ENCODE measurements around the gene SULT1E1. TPM values are rescaled to one million over a fixed set of nuclear protein-coding genes. Genes with fewer than 3 reads are reported as not detected.

SULT1E1 gene
- total and polyA plus RNA-seq, 2 experiments from 2014 or later = not detected

DNA sequence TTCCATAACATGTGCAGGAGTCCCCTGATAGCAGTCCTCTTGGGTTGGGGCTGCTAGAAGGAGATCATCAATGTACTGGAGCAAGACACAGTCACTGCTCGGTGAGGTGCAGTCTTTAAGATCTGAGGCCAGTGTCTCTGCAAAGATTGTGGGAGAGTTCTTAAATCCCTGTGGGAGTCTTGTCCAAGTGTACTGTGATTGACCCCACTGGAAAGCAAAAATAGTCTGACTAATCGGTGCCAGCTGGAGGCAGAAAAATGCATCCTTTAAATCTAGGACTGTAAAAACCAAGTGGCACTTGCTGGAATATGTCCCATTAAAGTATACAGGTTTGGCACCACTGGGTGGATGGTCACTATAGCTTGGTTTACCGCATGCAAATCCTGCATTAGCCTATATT lies 31.1 kb downstream of the SULT1E1 start:
- no peaks in the 10 kb centered on the region for H3K27me3 Mint-ChIP-seq (ENCODE audit: insufficient read depth, low read depth, poor library complexity)
- Histone ChIP-seq H4K20me1 (replicated peaks; ENCODE audit: insufficient read depth) (no peaks in the 10 kb centered on the region), H3K4me3 (no peak overlapping the region), H3F3A (replicated peaks; ENCODE audit: low read depth) (no peaks in the 10 kb centered on the region), H3K9me2 (ENCODE audit: insufficient read depth) (no peaks in the 10 kb centered on the region; the same call in 1 of the 2 replicates), H2AFZ (no peak overlapping the region), H3K27me3 (ENCODE audit: insufficient read depth) (no peaks in the 10 kb centered on the region), H3K36me3 (ENCODE audit: insufficient read depth) (no peaks in the 10 kb centered on the region), H3K27ac (ENCODE audit: low read depth) (no peak overlapping the region), H3K79me2 (replicated peaks; ENCODE audit: insufficient read depth) (no peaks in the 10 kb centered on the region), H3K4me2 (no peak overlapping the region), H3K4me1 (ENCODE audit: insufficient read depth) (peaks cover 10% of the 10 kb centered on the region)
- TF ChIP-seq POLR2AphosphoS5 (IDR thresholded peaks at IDR 0.05; ENCODE audit: low read depth) = no peak
- TF ChIP-seq NANOG (IDR thresholded peaks at IDR 0.05; ENCODE audit: borderline replicate concordance) = no peak
- TF ChIP-seq, protein P1, sequence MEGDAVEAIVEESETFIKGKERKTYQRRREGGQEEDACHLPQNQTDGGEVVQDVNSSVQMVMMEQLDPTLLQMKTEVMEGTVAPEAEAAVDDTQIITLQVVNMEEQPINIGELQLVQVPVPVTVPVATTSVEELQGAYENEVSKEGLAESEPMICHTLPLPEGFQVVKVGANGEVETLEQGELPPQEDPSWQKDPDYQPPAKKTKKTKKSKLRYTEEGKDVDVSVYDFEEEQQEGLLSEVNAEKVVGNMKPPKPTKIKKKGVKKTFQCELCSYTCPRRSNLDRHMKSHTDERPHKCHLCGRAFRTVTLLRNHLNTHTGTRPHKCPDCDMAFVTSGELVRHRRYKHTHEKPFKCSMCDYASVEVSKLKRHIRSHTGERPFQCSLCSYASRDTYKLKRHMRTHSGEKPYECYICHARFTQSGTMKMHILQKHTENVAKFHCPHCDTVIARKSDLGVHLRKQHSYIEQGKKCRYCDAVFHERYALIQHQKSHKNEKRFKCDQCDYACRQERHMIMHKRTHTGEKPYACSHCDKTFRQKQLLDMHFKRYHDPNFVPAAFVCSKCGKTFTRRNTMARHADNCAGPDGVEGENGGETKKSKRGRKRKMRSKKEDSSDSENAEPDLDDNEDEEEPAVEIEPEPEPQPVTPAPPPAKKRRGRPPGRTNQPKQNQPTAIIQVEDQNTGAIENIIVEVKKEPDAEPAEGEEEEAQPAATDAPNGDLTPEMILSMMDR (conservative IDR thresholded peaks at IDR 0.05; ENCODE audit: low read depth in 2 of 2) = no peak
- no peak for TF ChIP-seq JUNB (IDR thresholded peaks at IDR 0.05; ENCODE audit: unreplicated experiment)
- TF ChIP-seq, protein P2, sequence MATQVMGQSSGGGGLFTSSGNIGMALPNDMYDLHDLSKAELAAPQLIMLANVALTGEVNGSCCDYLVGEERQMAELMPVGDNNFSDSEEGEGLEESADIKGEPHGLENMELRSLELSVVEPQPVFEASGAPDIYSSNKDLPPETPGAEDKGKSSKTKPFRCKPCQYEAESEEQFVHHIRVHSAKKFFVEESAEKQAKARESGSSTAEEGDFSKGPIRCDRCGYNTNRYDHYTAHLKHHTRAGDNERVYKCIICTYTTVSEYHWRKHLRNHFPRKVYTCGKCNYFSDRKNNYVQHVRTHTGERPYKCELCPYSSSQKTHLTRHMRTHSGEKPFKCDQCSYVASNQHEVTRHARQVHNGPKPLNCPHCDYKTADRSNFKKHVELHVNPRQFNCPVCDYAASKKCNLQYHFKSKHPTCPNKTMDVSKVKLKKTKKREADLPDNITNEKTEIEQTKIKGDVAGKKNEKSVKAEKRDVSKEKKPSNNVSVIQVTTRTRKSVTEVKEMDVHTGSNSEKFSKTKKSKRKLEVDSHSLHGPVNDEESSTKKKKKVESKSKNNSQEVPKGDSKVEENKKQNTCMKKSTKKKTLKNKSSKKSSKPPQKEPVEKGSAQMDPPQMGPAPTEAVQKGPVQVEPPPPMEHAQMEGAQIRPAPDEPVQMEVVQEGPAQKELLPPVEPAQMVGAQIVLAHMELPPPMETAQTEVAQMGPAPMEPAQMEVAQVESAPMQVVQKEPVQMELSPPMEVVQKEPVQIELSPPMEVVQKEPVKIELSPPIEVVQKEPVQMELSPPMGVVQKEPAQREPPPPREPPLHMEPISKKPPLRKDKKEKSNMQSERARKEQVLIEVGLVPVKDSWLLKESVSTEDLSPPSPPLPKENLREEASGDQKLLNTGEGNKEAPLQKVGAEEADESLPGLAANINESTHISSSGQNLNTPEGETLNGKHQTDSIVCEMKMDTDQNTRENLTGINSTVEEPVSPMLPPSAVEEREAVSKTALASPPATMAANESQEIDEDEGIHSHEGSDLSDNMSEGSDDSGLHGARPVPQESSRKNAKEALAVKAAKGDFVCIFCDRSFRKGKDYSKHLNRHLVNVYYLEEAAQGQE (IDR thresholded peaks at IDR 0.05; ENCODE audit: unreplicated experiment) = no peak
- no peak for TF ChIP-seq CREB1 (CRISPR knock-in tag; IDR thresholded peaks at IDR 0.05; ENCODE audit: low read depth)
- TF ChIP-seq, protein P3, sequence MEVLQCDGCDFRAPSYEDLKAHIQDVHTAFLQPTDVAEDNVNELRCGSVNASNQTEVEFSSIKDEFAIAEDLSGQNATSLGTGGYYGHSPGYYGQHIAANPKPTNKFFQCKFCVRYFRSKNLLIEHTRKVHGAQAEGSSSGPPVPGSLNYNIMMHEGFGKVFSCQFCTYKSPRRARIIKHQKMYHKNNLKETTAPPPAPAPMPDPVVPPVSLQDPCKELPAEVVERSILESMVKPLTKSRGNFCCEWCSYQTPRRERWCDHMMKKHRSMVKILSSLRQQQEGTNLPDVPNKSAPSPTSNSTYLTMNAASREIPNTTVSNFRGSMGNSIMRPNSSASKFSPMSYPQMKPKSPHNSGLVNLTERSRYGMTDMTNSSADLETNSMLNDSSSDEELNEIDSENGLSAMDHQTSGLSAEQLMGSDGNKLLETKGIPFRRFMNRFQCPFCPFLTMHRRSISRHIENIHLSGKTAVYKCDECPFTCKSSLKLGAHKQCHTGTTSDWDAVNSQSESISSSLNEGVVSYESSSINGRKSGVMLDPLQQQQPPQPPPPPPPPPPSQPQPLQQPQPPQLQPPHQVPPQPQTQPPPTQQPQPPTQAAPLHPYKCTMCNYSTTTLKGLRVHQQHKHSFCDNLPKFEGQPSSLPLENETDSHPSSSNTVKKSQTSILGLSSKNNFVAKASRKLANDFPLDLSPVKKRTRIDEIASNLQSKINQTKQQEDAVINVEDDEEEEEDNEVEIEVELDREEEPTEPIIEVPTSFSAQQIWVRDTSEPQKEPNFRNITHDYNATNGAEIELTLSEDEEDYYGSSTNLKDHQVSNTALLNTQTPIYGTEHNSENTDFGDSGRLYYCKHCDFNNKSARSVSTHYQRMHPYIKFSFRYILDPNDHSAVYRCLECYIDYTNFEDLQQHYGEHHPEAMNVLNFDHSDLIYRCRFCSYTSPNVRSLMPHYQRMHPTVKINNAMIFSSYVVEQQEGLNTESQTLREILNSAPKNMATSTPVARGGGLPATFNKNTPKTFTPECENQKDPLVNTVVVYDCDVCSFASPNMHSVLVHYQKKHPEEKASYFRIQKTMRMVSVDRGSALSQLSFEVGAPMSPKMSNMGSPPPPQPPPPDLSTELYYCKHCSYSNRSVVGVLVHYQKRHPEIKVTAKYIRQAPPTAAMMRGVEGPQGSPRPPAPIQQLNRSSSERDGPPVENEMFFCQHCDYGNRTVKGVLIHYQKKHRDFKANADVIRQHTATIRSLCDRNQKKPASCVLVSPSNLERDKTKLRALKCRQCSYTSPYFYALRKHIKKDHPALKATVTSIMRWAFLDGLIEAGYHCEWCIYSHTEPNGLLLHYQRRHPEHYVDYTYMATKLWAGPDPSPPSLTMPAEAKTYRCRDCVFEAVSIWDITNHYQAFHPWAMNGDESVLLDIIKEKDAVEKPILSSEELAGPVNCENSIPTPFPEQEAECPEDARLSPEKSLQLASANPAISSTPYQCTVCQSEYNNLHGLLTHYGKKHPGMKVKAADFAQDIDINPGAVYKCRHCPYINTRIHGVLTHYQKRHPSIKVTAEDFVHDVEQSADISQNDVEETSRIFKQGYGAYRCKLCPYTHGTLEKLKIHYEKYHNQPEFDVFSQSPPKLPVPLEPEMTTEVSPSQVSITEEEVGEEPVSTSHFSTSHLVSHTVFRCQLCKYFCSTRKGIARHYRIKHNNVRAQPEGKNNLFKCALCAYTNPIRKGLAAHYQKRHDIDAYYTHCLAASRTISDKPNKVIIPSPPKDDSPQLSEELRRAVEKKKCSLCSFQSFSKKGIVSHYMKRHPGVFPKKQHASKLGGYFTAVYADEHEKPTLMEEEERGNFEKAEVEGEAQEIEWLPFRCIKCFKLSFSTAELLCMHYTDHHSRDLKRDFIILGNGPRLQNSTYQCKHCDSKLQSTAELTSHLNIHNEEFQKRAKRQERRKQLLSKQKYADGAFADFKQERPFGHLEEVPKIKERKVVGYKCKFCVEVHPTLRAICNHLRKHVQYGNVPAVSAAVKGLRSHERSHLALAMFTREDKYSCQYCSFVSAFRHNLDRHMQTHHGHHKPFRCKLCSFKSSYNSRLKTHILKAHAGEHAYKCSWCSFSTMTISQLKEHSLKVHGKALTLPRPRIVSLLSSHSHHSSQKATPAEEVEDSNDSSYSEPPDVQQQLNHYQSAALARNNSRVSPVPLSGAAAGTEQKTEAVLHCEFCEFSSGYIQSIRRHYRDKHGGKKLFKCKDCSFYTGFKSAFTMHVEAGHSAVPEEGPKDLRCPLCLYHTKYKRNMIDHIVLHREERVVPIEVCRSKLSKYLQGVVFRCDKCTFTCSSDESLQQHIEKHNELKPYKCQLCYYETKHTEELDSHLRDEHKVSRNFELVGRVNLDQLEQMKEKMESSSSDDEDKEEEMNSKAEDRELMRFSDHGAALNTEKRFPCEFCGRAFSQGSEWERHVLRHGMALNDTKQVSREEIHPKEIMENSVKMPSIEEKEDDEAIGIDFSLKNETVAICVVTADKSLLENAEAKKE (CRISPR knock-in tag; IDR thresholded peaks at IDR 0.05) = no peak
- no peak for TF ChIP-seq EZH2 (IDR thresholded peaks at IDR 0.05; ENCODE audit: low read depth, unreplicated experiment)
- TF ChIP-seq ZNF114 (CRISPR knock-in tag; IDR thresholded peaks at IDR 0.05) = no peak
- TF ChIP-seq, protein P4, sequence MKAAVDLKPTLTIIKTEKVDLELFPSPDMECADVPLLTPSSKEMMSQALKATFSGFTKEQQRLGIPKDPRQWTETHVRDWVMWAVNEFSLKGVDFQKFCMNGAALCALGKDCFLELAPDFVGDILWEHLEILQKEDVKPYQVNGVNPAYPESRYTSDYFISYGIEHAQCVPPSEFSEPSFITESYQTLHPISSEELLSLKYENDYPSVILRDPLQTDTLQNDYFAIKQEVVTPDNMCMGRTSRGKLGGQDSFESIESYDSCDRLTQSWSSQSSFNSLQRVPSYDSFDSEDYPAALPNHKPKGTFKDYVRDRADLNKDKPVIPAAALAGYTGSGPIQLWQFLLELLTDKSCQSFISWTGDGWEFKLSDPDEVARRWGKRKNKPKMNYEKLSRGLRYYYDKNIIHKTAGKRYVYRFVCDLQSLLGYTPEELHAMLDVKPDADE (IDR thresholded peaks at IDR 0.05) = no peak
- no peak for TF ChIP-seq EZH2phosphoT487 (IDR thresholded peaks at IDR 0.05; ENCODE audit: unreplicated experiment)
- TF ChIP-seq ZNF331 (CRISPR knock-in tag; IDR thresholded peaks at IDR 0.05; ENCODE audit: low read depth) = no peak
- no peak for TF ChIP-seq STAT1 (IDR thresholded peaks at IDR 0.05; ENCODE audit: unreplicated experiment)
- no peak overlapping the region for H3K4me3 Mint-ChIP-seq
- peaks cover 4% of the 10 kb centered on the region; the same call in 2 of the 3 replicates for H3K9me3 Mint-ChIP-seq
- no peak overlapping the region for H3K27ac Mint-ChIP-seq
- ATAC-seq (no peak), DNase-seq (ENCODE audit: low spot score) (no peak)
- peaks cover 14% of the 10 kb centered on the region for H3K4me1 Mint-ChIP-seq
- H3K36me3 Mint-ChIP-seq (ENCODE audit: low read depth) = no peaks in the 10 kb centered on the region; the same call in 2 of the 3 replicates

Data from GM23338 (cell line).